Osteoblast (primary cell): Measurements from ENCODE around the gene CDC14B. TPM values are rescaled to one million over a fixed set of nuclear protein-coding genes. Genes with fewer than 3 reads are reported as not detected.
"Not testable (repeated sequence)": the region's sequence is repeated elsewhere in the genome, so short reads cannot be mapped to it uniquely, and the experiment has no call there.

Source experiments
- DNase-seq: peaks from one replicate; pipeline ENCODE4 v3.0.0; 2011; ENCODE audit warnings: low spot score, mixed read lengths; ENCODE audit not compliant: insufficient read length; ENCODE audit errors: missing footprints
- H2AFZ ChIP-seq: 2 replicates; pipeline ENCODE4 v1.6.0; 2011; ENCODE audit warnings: mild to moderate bottlenecking, low read length
- H3K27ac ChIP-seq: 2 replicates; pipeline ENCODE4 v1.5.1; 2011; ENCODE audit warnings: mild to moderate bottlenecking, low read depth, low read length, moderate library complexity
- H3K27me3 ChIP-seq: 2 replicates; pipeline ENCODE4 v1.6.0; 2012; ENCODE audit warnings: mild to moderate bottlenecking, control low read depth, inconsistent platforms, low read length, moderate library complexity; ENCODE audit not compliant: insufficient read depth
- H3K36me3 ChIP-seq: 2 replicates; pipeline ENCODE4 v1.5.1; 2011; ENCODE audit warnings: mild to moderate bottlenecking, low read length, control low read depth, moderate library complexity; ENCODE audit not compliant: insufficient read depth
- H3K4me1 ChIP-seq: 2 replicates; pipeline ENCODE4 v1.5.1; 2011; ENCODE audit warnings: mild to moderate bottlenecking, low read length, control low read depth, moderate library complexity; ENCODE audit not compliant: insufficient read depth
- H3K4me2 ChIP-seq: 2 replicates; pipeline ENCODE4 v1.6.0; 2011; ENCODE audit warnings: mild to moderate bottlenecking, low read length; ENCODE audit not compliant: insufficient read depth
- H3K4me3 ChIP-seq: fragments of 200-600 bp; sonication (generic); 3 replicates; pipeline ENCODE4 v1.5.1; 2012; ENCODE audit warnings: mild to moderate bottlenecking, low read length, inconsistent platforms; ENCODE audit not compliant: insufficient read depth
- H3K79me2 ChIP-seq: 2 replicates; pipeline ENCODE4 v1.6.0; 2012; ENCODE audit warnings: mild to moderate bottlenecking, low read length, control low read depth, inconsistent platforms; ENCODE audit not compliant: insufficient read depth
- H3K9me3 ChIP-seq: 2 replicates; pipeline ENCODE4 v1.5.1; 2011; ENCODE audit warnings: low read depth, low read length, control low read depth
- H4K20me1 ChIP-seq: 2 replicates; pipeline ENCODE4 v1.6.0; 2012; ENCODE audit warnings: mild to moderate bottlenecking, low read length, control low read depth; ENCODE audit not compliant: insufficient read depth
- CTCF ChIP-seq: IDR thresholded peaks from 2 replicates; pipeline ENCODE4 v1.5.1; 2011; ENCODE audit warnings: mild to moderate bottlenecking, low read depth, low read length, moderate library complexity; ENCODE audit errors: extremely low read depth
- total RNA-seq: library from RNA; depleted of rRNA; stranded (reverse); fragments of >200 nt; gene quantifications from 2 replicates; pipeline ENCODE4 v1.2.3, GENCODE V29; 2012

Gene CDC14B
- total RNA-seq, 1 donor, result 43.4 TPM

GRCh38 chr9:96615411-96615810 lies 4.2 kb downstream of the CDC14B start:
- Histone ChIP-seq H3K4me1 (peaks cover 26% of the 10 kb centered on the region), H3K4me3 (no peak overlapping the region), H2AFZ (no peak overlapping the region), H3K4me2 (no peak overlapping the region), H3K9me3 (no peaks in the 10 kb centered on the region), H3K27me3 (no peaks in the 10 kb centered on the region), H3K27ac (no peak overlapping the region), H4K20me1 (no peaks in the 10 kb centered on the region), H3K79me2 (peaks cover 41% of the 10 kb centered on the region), H3K36me3 (no peaks in the 10 kb centered on the region)
- TF ChIP-seq CTCF, result no peak
- DNase-seq, result no peak

GRCh38 chr9:96614664-96615063 lies 5.0 kb downstream of the CDC14B start:
- H3K36me3 ChIP-seq, H3K9me3 ChIP-seq, H2AFZ ChIP-seq, H3K4me2 ChIP-seq, DNase-seq, H3K4me3 ChIP-seq, H4K20me1 ChIP-seq, H3K27me3 ChIP-seq: not testable (repeated sequence)
- peaks cover 26% of the 10 kb centered on the region for H3K4me1 ChIP-seq
- H3K79me2 ChIP-seq, result peaks cover 44% of the 10 kb centered on the region
- H3K27ac ChIP-seq, result peak overlapping the region; percentile 51

- H3K4me3 ChIP-seq, result no peak overlapping the region
- no peaks in the 10 kb centered on the region for H3K36me3 ChIP-seq
- H4K20me1 ChIP-seq, result no peaks in the 10 kb centered on the region
- H3K9me3 ChIP-seq, result no peaks in the 10 kb centered on the region
- no peak for TF ChIP-seq CTCF
- no peak for DNase-seq
- H3K27ac ChIP-seq, result no peak overlapping the region
- peaks cover 51% of the 10 kb centered on the region for H3K79me2 ChIP-seq
- H3K4me1 ChIP-seq, result peaks cover 22% of the 10 kb centered on the region
- H2AFZ ChIP-seq, result no peak overlapping the region
- peak overlapping the region; percentile 68 for H3K4me2 ChIP-seq
- no peaks in the 10 kb centered on the region for H3K27me3 ChIP-seq
These were observed 6.6 kb downstream of the CDC14B start for GRCh38 chr9:96612966-96613589.

- Histone ChIP-seq H3K4me2 (peak overlapping the region; percentile 68), H2AFZ (peak overlapping the region; percentile 49), H3K79me2 (peaks cover 50% of the 10 kb centered on the region), H3K36me3 (no peaks in the 10 kb centered on the region), H3K9me3 (no peaks in the 10 kb centered on the region), H3K27ac (peak overlapping the region; percentile 73), H4K20me1 (no peaks in the 10 kb centered on the region), H3K4me1 (peaks cover 20% of the 10 kb centered on the region), H3K4me3 (peak overlapping the region; percentile 42), H3K27me3 (no peaks in the 10 kb centered on the region)
- TF ChIP-seq CTCF, result no peak
- peak; percentile 90 for DNase-seq
These were observed 7.3 kb downstream of the CDC14B start for GRCh38 chr9:96612105-96612965.
